K562 (cell line): Measurements from ENCODE around the gene CLIP1. TPM values are rescaled to one million over a fixed set of nuclear protein-coding genes. Genes with fewer than 3 reads are reported as not detected.
A peak's percentile ranks its signal among the peaks of the same experiment; 100 is the strongest.

Experiments used
- DMBX1 ChIP-seq: fragments of 250-450 bp; sonication (Bioruptor Pico); IDR thresholded peaks from 2 replicates; pipeline ENCODE4 v1.8.0; 2022; ENCODE audit warnings: inconsistent platforms, mild to moderate bottlenecking, moderate library complexity, borderline replicate concordance
- HMG20B ChIP-seq: fragments of 250-450 bp; sonication (Bioruptor Pico); IDR thresholded peaks from 2 replicates; pipeline ENCODE4 v1.5.0; 2021; ENCODE audit warnings: mild to moderate bottlenecking
- PHTF2 ChIP-seq: fragments of 250-450 bp; sonication (Bioruptor Pico); IDR thresholded peaks from 2 replicates; pipeline ENCODE4 v1.5.0; 2021; ENCODE audit warnings: mild to moderate bottlenecking
- U2AF1 ChIP-seq: fragments of 200-400 bp; formaldehyde crosslinking; optimal IDR thresholded peaks from 2 replicates; pipeline ENCODE3; 2017; ENCODE audit warnings: mild to moderate bottlenecking, low read depth, low read length, moderate library complexity
- ZNF165 ChIP-seq: fragments of 250-450 bp; sonication (Bioruptor Pico); IDR thresholded peaks from 2 replicates; pipeline ENCODE4 v1.4.0; 2020; ENCODE audit warnings: borderline replicate concordance
- ZNF507 ChIP-seq: conservative IDR thresholded peaks from 2 replicates; pipeline ENCODE4 v1.6.1; 2017; ENCODE audit warnings: missing genetic modification characterization, missing compliant biosample characterization
- ZNF561 ChIP-seq: fragments of 450-650 bp; formaldehyde crosslinking; conservative IDR thresholded peaks from 2 replicates; pipeline ENCODE4 v1.4.0; 2020; ENCODE audit warnings: mild to moderate bottlenecking, moderate library complexity
- ZNF696 ChIP-seq: fragments of 250-450 bp; sonication (Bioruptor Pico); conservative IDR thresholded peaks from 2 replicates; pipeline ENCODE4 v1.4.0; 2020; ENCODE audit warnings: mild to moderate bottlenecking, moderate library complexity
- polyA plus RNA-seq, 8 experiments: library from polyadenylated mRNA; depleted of rRNA in 4 of 8; stranded (reverse) in 5 of 8; unstranded in 3 of 8; fragments of >200 nt; fragmentation: Nextera tagmentation in 2 of 8; fragmentation: Illumina TruSeq in 1 of 8; extraction: Ambion mirVana in 2 of 8; extraction: Trizol in 1 of 8; gene quantifications; 2 replicates each; pipeline versions ENCODE4 v1.2.1 to v1.2.3, GENCODE V29; 2011 to 2014; ENCODE audit warnings: inconsistent platforms in 1 of 8, missing spikeins in 1 of 8
- total RNA-seq, 7 experiments: library from RNA; depleted of rRNA in 6 of 7; stranded (reverse); fragments of >200 nt in 6 of 7; fragmentation: Illumina TruSeq in 2 of 7; extraction: Trizol in 2 of 7; gene quantifications; 2 replicates each; pipeline versions ENCODE4 v1.2.1 to v1.2.3, GENCODE V29; 2011 to 2021; ENCODE audit warnings: low replicate concordance in 1 of 7
- TF ChIP-seq, protein P1 (sequence below), 2 experiments: fragments of 450-650 bp; IDR thresholded peaks; 2 replicates each; pipeline ENCODE4 v1.6.1; 2016; ENCODE audit warnings: mild to moderate bottlenecking in 2 of 2, borderline replicate concordance in 1 of 2, low read depth in 1 of 2, moderate library complexity in 1 of 2
- TF ChIP-seq, protein P2 (sequence below), 2 experiments: fragments of 450-650 bp; IDR thresholded peaks; 2 replicates each; pipeline ENCODE4 v1.6.1; 2018; ENCODE audit warnings: mild to moderate bottlenecking in 2 of 2, low read depth in 1 of 2; ENCODE audit not compliant: partially characterized antibody in 2 of 2
- TF ChIP-seq, protein P3 (sequence below): fragments of 250-450 bp; sonication (Bioruptor Pico); IDR thresholded peaks from 2 replicates; pipeline ENCODE4 v1.5.0; 2020; ENCODE audit warnings: mild to moderate bottlenecking, borderline replicate concordance

CLIP1 gene
- total and polyA plus RNA-seq, 9 of the 15 experiments (the other 6 are each of a cell fraction or from before 2014, with no cell fraction given) = 5.8 to 33.9 (median 27.6) TPM

DNA sequence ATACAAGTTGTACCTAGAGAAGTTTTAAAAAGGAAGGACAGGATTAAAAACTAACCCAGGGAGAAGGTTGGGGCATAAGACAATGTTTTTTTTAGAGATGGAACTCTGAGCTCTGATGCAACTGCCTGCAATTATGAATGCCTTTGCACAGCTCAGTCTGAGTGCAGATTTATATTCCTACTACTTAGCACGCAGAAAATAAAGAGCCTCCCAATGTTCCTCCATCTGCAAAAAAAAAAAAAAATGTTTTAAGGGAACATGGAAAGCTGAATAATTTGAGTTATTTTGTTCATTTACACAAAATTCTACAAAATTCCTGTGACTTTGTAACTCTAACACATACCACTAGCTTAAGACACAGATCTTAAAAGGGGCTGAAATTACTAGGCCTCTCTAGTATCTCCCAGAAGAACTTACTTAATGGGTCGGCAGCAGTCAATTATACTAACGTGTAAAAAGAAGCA is 15.7 kb downstream of the CLIP1 start (continued):
- TF ChIP-seq, protein P1, sequence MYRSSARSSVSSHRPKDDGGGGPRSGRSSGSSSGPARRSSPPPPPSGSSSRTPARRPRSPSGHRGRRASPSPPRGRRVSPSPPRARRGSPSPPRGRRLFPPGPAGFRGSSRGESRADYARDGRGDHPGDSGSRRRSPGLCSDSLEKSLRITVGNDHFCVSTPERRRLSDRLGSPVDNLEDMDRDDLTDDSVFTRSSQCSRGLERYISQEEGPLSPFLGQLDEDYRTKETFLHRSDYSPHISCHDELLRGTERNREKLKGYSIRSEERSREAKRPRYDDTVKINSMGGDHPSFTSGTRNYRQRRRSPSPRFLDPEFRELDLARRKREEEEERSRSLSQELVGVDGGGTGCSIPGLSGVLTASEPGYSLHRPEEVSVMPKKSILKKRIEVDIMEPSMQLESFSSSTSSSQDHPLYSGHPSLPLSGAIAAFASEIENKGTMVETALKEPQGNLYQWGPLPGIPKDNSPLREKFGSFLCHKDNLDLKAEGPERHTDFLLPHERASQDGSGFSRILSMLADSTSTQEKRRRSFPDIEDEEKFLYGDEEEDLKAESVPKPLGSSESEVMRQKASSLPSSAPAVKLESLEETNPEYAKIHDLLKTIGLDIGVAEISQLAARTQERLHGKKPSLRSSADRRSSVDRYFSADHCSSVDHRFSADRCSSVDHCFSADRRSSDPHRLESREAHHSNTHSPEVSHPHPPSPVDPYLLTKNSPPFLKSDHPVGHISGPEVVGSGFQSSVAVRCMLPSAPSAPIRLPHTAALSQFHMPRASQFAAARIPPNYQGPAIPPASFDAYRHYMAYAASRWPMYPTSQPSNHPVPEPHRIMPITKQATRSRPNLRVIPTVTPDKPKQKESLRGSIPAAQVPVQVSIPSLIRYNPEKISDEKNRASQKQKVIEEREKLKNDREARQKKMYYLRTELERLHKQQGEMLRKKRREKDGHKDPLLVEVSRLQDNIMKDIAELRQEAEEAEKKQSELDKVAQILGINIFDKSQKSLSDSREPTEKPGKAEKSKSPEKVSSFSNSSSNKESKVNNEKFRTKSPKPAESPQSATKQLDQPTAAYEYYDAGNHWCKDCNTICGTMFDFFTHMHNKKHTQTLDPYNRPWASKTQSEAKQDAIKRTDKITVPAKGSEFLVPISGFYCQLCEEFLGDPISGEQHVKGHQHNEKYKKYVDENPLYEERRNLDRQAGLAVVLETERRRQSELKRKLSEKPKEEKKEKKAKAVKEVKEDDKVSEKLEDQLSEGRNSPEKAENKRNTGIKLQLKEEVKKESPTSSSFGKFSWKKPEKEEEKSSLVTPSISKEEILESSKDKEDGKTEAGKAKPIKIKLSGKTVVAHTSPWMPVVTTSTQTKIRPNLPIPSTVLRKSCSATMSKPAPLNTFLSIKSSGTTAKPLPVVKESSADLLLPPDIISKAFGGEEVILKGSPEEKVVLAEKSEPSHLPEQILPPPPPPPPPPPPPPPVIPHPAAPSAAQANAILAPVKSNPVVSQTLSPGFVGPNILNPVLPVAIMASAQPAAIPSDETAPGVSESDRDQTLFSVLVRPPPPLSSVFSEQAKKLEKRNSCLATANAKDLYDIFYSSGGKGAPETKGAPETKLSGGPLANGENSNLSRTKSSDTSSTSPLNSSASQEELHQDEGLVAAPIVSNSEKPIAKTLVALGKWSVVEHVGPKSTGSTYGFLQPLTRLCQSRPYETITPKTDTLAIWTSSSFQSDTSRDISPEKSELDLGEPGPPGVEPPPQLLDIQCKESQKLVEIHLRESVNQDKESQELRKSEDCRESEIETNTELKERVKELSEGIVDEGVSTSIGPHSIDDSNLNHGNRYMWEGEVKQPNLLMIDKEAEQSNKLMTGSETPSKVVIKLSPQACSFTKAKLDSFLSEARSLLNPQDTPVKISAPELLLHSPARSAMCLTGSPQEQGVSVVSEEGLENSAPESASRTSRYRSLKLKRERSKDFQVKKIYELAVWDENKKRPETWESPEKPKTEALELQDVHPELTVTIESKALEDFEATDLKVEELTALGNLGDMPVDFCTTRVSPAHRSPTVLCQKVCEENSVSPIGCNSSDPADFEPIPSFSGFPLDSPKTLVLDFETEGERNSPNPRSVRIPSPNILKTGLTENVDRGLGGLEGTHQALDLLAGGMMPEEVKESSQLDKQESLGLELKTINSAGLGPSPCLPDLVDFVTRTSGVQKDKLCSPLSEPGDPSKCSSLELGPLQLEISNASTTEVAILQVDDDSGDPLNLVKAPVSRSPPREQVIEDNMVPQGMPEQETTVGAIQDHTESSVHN (IDR thresholded peaks at IDR 0.05; ENCODE audit: borderline replicate concordance in 1 of 2, low read depth in 1 of 2) = 0 out of 4 replicates have a peak, but pooled peaks of 1 of the 2 experiments have one; percentile 63
- TF ChIP-seq, protein P2, sequence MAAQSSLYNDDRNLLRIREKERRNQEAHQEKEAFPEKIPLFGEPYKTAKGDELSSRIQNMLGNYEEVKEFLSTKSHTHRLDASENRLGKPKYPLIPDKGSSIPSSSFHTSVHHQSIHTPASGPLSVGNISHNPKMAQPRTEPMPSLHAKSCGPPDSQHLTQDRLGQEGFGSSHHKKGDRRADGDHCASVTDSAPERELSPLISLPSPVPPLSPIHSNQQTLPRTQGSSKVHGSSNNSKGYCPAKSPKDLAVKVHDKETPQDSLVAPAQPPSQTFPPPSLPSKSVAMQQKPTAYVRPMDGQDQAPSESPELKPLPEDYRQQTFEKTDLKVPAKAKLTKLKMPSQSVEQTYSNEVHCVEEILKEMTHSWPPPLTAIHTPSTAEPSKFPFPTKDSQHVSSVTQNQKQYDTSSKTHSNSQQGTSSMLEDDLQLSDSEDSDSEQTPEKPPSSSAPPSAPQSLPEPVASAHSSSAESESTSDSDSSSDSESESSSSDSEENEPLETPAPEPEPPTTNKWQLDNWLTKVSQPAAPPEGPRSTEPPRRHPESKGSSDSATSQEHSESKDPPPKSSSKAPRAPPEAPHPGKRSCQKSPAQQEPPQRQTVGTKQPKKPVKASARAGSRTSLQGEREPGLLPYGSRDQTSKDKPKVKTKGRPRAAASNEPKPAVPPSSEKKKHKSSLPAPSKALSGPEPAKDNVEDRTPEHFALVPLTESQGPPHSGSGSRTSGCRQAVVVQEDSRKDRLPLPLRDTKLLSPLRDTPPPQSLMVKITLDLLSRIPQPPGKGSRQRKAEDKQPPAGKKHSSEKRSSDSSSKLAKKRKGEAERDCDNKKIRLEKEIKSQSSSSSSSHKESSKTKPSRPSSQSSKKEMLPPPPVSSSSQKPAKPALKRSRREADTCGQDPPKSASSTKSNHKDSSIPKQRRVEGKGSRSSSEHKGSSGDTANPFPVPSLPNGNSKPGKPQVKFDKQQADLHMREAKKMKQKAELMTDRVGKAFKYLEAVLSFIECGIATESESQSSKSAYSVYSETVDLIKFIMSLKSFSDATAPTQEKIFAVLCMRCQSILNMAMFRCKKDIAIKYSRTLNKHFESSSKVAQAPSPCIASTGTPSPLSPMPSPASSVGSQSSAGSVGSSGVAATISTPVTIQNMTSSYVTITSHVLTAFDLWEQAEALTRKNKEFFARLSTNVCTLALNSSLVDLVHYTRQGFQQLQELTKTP (IDR thresholded peaks at IDR 0.05; ENCODE audit: low read depth in 1 of 2, partially characterized antibody in 2 of 2) = no peak
- TF ChIP-seq PHTF2 (CRISPR knock-in tag) = no peak
- no peak for TF ChIP-seq ZNF561 (CRISPR knock-in tag)
- no peak for TF ChIP-seq U2AF1
- no peak for TF ChIP-seq HMG20B
- no peak for TF ChIP-seq ZNF507 (tag)
- no peak for TF ChIP-seq ZNF165 (CRISPR knock-in tag)
- TF ChIP-seq, protein P3, sequence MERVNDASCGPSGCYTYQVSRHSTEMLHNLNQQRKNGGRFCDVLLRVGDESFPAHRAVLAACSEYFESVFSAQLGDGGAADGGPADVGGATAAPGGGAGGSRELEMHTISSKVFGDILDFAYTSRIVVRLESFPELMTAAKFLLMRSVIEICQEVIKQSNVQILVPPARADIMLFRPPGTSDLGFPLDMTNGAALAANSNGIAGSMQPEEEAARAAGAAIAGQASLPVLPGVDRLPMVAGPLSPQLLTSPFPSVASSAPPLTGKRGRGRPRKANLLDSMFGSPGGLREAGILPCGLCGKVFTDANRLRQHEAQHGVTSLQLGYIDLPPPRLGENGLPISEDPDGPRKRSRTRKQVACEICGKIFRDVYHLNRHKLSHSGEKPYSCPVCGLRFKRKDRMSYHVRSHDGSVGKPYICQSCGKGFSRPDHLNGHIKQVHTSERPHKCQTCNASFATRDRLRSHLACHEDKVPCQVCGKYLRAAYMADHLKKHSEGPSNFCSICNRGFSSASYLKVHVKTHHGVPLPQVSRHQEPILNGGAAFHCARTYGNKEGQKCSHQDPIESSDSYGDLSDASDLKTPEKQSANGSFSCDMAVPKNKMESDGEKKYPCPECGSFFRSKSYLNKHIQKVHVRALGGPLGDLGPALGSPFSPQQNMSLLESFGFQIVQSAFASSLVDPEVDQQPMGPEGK (CRISPR knock-in tag) = no peak
- TF ChIP-seq ZNF696 (CRISPR knock-in tag) = no peak
- TF ChIP-seq DMBX1 (CRISPR knock-in tag) = peak; percentile 93
